A549 (cell line): ENCODE data around the gene KIAA0513. TPM values are rescaled to one million over a fixed set of nuclear protein-coding genes. Genes with fewer than 3 reads are reported as not detected.

Source experiments
- ATAC-seq, 2 experiments: fragments of 200-7000 bp in 1 of 2; fragments of >200 bp in 1 of 2; cut with Nextera tagmentation in 1 of 2; cut with Tn5 transposase in 1 of 2; 3 replicates each; pipeline versions ENCODE4 v1.8.0 to v1.9.1; 2018 to 2020; ENCODE audit warnings: mild to moderate bottlenecking in 1 of 2, moderate library complexity in 1 of 2
- CTCF ChIA-PET: fragments of 300-600 bp; sonication (Branson Sonifier 250); formaldehyde crosslinking; extraction: SDS; loops from one replicate; lab custom pipeline; 2021; ENCODE audit warnings: antibody characterized with exemption, inconsistent platforms; lab: Yijun Ruan, JAX
- POLR2A ChIA-PET: fragments of 350-600 bp; formaldehyde crosslinking; extraction: SDS; loops from one replicate; lab custom pipeline; 2021; ENCODE audit warnings: antibody characterized with exemption, inconsistent platforms; lab: Yijun Ruan, JAX
- DNase-seq, 2 experiments: peaks; one replicate each; pipeline versions ENCODE4 v3.0.0 to v3.0.0-alpha.2; 2011 to 2016; ENCODE audit warnings: low read depth in 1 of 2, low spot score in 1 of 2
- FAIRE-seq: peaks from 2 replicates; lab custom pipeline; 2011; peaks lifted over from hg19 to GRCh38; lab: Jason Lieb, UNC
- H3K27ac ChIP-seq, 2 experiments: fragments of >200 bp; sonication (Bioruptor Twin); formaldehyde crosslinking; 3 replicates each; pipeline ENCODE4 v1.5.1; 2016 to 2017
- H3K4me1 ChIP-seq: fragments of >200 bp; sonication (Bioruptor Twin); formaldehyde crosslinking; 3 replicates; pipeline ENCODE4 v1.6.1; 2016
- H3K4me2 ChIP-seq: fragments of >200 bp; sonication (Bioruptor Twin); formaldehyde crosslinking; 3 replicates; pipeline ENCODE4 v1.6.1; 2016
- H3K4me3 ChIP-seq: fragments of >200 bp; sonication (Bioruptor Twin); formaldehyde crosslinking; 3 replicates; pipeline ENCODE4 v1.5.1; 2016
- H3K9me3 ChIP-seq: fragments of >200 bp; sonication (Bioruptor Twin); formaldehyde crosslinking; 3 replicates; pipeline ENCODE4 v1.6.1; 2016
- ATOH8 ChIP-seq: fragments of 250-450 bp; sonication (Bioruptor Pico); IDR thresholded peaks from 2 replicates; pipeline ENCODE4 v1.5.0; 2020; ENCODE audit warnings: low read depth, mild to moderate bottlenecking, moderate library complexity
- CEBPB ChIP-seq, 2 experiments: fragments of >200 bp in 1 of 2; sonication (Bioruptor Twin) in 1 of 2; formaldehyde crosslinking in 1 of 2; IDR thresholded peaks; 2 replicates each; pipeline ENCODE4 v1.6.1; 2012 to 2016
- CHD4 ChIP-seq: fragments of 200-600 bp; sonication (generic); IDR thresholded peaks from 2 replicates; pipeline ENCODE4 v1.6.1; 2016; ENCODE audit warnings: antibody characterized with exemption, mild to moderate bottlenecking, borderline replicate concordance
- EHF ChIP-seq: fragments of 250-450 bp; sonication (Bioruptor Pico); IDR thresholded peaks from 2 replicates; pipeline ENCODE4 v1.5.0; 2020; ENCODE audit warnings: mild to moderate bottlenecking
- EHMT2 ChIP-seq: fragments of 200-600 bp; sonication (generic); IDR thresholded peaks from 2 replicates; pipeline ENCODE4 v1.6.1; 2016; ENCODE audit warnings: antibody characterized with exemption, low read depth, mild to moderate bottlenecking, moderate library complexity
- ELK1 ChIP-seq: fragments of 150-350 bp; IDR thresholded peaks from 2 replicates; pipeline ENCODE4 v1.6.1; 2014; ENCODE audit warnings: low read depth, mild to moderate bottlenecking, low read length
- FOSL2 ChIP-seq, 2 experiments: fragments of 450-650 bp in 1 of 2; fragments of >200 bp in 1 of 2; sonication (Bioruptor Twin) in 1 of 2; formaldehyde crosslinking; IDR thresholded peaks; 2 replicates each; pipeline versions ENCODE4 v1.5.0 to v1.6.1; 2016 to 2020; ENCODE audit warnings: mild to moderate bottlenecking in 1 of 2, moderate library complexity in 1 of 2
- FOXS1 ChIP-seq: fragments of 250-450 bp; sonication (Bioruptor Pico); IDR thresholded peaks from 2 replicates; pipeline ENCODE4 v1.5.0; 2020; ENCODE audit warnings: mild to moderate bottlenecking, moderate library complexity
- HOXA7 ChIP-seq: fragments of 250-450 bp; sonication (Bioruptor Pico); IDR thresholded peaks from 2 replicates; pipeline ENCODE4 v1.5.0; 2020; ENCODE audit warnings: mild to moderate bottlenecking, moderate library complexity
- HOXB13 ChIP-seq: fragments of 250-450 bp; sonication (Bioruptor Pico); IDR thresholded peaks from 2 replicates; pipeline ENCODE4 v1.5.0; 2020; ENCODE audit warnings: low read depth, mild to moderate bottlenecking, moderate library complexity
- MAFK ChIP-seq: fragments of 450-650 bp; IDR thresholded peaks from 2 replicates; pipeline ENCODE4 v1.6.1; 2014; ENCODE audit not compliant: partially characterized antibody
- MAZ ChIP-seq: fragments of 150-350 bp; IDR thresholded peaks from 2 replicates; pipeline ENCODE4 v1.6.1; 2014; ENCODE audit warnings: antibody characterized with exemption, low read depth, low read length, borderline replicate concordance
- MYC ChIP-seq: IDR thresholded peaks from 2 replicates; pipeline ENCODE4 v1.6.1; 2012; ENCODE audit warnings: mild to moderate bottlenecking, inconsistent platforms, low read length, improper control_type of control experiment, borderline replicate concordance
- NPAS2 ChIP-seq: fragments of 250-450 bp; sonication (Bioruptor Pico); IDR thresholded peaks from 2 replicates; pipeline ENCODE4 v1.8.0; 2022; ENCODE audit warnings: mild to moderate bottlenecking, moderate library complexity, borderline replicate concordance
- POLR2AphosphoS2 ChIP-seq: conservative IDR thresholded peaks from 2 replicates; pipeline ENCODE4 v1.6.1; 2012; ENCODE audit warnings: low read length, improper control_type of control experiment, inconsistent platforms
- RCOR1 ChIP-seq: fragments of 150-350 bp; IDR thresholded peaks from 2 replicates; pipeline ENCODE4 v1.6.1; 2014; ENCODE audit warnings: antibody characterized with exemption, low read length, low read depth
- SREBF2 ChIP-seq: fragments of 450-650 bp; IDR thresholded peaks from 2 replicates; pipeline ENCODE4 v1.6.1; 2014; ENCODE audit warnings: mild to moderate bottlenecking, moderate library complexity
- TFCP2L1 ChIP-seq: fragments of 250-450 bp; sonication (Bioruptor Pico); IDR thresholded peaks from 2 replicates; pipeline ENCODE4 v1.5.0; 2021; ENCODE audit warnings: mild to moderate bottlenecking
- ZC3H11A ChIP-seq: fragments of 450-650 bp; IDR thresholded peaks from 2 replicates; pipeline ENCODE4 v1.6.1; 2014; ENCODE audit warnings: antibody characterized with exemption, mild to moderate bottlenecking
- ZNF302 ChIP-seq: fragments of 250-450 bp; sonication (Bioruptor Pico); IDR thresholded peaks from 2 replicates; pipeline ENCODE4 v1.9.0; 2021; ENCODE audit warnings: inconsistent platforms, mild to moderate bottlenecking, moderate library complexity
- WGBS: methylation state at CpG from one replicate; pipeline ENCODE4 v1.1.6; 2017; ENCODE audit errors: missing lambda C conversion rate; 5-methylcytosine and 5-hydroxymethylcytosine counted together
- polyA plus RNA-seq, 4 experiments: library from polyadenylated mRNA; depleted of rRNA in 3 of 4; stranded (reverse); fragments of >200 nt; fragmentation: RNase III in 1 of 4; extraction: RNeasy Plus Mini Kit Qiagen cat#74134 plus additional on column Dnase treatment in 1 of 4; gene quantifications; 2 replicates in 3 of 4; 3 replicates in 1 of 4; pipeline ENCODE4 v1.2.3, GENCODE V29; 2011 to 2017

Gene KIAA0513
- polyA plus RNA-seq, 2 of the 4 experiments (the other 2 are of a cell fraction), result 1.8 TPM

DNA sequence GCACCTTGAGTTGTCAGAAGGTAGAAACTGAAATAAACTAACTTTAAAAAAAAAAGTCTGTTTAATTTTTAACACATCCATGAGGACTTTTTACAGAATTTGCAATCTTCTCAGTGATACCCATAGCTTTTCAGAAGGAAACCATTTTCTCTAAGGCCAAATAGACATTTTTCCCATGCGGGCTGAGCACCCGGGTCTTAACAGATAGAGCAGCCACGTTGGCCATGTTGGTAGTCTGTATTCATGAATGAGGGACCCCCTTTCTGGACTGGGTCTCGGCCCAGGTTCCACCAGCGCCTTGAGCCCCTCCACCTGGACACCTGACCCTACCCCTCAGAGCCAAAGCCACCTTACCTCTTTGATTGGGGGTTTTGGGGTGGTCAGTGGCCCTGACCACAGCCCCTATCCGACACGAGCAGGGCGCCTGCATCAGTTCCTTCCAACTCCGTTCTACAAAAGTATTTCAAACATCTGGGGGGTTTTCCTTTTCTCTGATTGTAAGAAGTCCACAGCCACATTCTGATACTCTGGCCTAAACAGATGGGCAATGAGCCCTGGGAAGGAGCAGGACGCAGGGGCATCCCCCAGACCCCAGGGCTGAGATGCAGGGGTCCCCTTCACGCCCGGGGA lies 66.7 kb downstream of the KIAA0513 start:
- POLR2A ChIA-PET, result no interaction called here
- 71% methylated on average over 12 of the region's 12 CpGs for WGBS
- ATAC-seq (no peak), DNase-seq (no peak), FAIRE-seq (no peak)
- Histone ChIP-seq H3K27ac (no peak overlapping the region), H3K4me1 (no peaks in the 10 kb centered on the region), H3K4me3 (no peak overlapping the region), H3K4me2 (no peak overlapping the region), H3K9me3 (no peaks in the 10 kb centered on the region)
- CTCF ChIA-PET, result interaction anchor here (3.1 to 4.8 kb wide), 2 partner anchors 8 to 20 kb away, joined by 11 to 26 read pairs; no protein-coding TSS in a partner anchor
- TF ChIP-seq CHD4 (no peak), SREBF2 (no peak), NPAS2 (CRISPR knock-in tag) (no peak), ZNF302 (no peak), POLR2AphosphoS2 (no peak)

GRCh38 chr16:85094812-85095211 lies 67.2 kb downstream of the KIAA0513 start:
- TF ChIP-seq CHD4 (no peak), FOSL2 (IDR thresholded peaks at IDR 0.05) (no peak), FOSL2 (CRISPR knock-in tag; IDR thresholded peaks at IDR 0.05) (no peak), RCOR1 (no peak), ATOH8 (CRISPR knock-in tag) (no peak), HOXB13 (CRISPR knock-in tag) (no peak), MYC (no peak), MAZ (no peak), ELK1 (no peak), EHF (CRISPR knock-in tag) (no peak), HOXA7 (CRISPR knock-in tag) (no peak), EHMT2 (no peak), CEBPB (IDR thresholded peaks at IDR 0.05) (no peak), FOXS1 (CRISPR knock-in tag) (no peak), ZC3H11A (no peak), MAFK (no peak), SREBF2 (no peak), TFCP2L1 (CRISPR knock-in tag) (no peak)
- ChIA-PET CTCF (interaction anchor here (3.1 to 4.8 kb wide), 2 partner anchors 9 to 20 kb away, joined by 11 to 26 read pairs; no protein-coding TSS in a partner anchor), POLR2A (no interaction called here)
- DNase-seq, result no peak
- H3K4me2 ChIP-seq, result no peak overlapping the region
- 59% methylated on average over 10 of the region's 12 CpGs for WGBS
- FAIRE-seq, result no peak
- ATAC-seq, result no peak
- H3K4me3 ChIP-seq, result no peak overlapping the region
- no peaks in the 10 kb centered on the region for H3K4me1 ChIP-seq
- H3K9me3 ChIP-seq, result no peaks in the 10 kb centered on the region
- H3K27ac ChIP-seq, result no peak overlapping the region

GRCh38 chr16:85096921-85097320 lies 69.3 kb downstream of the KIAA0513 start:
- no peak overlapping the region for H3K4me2 ChIP-seq
- WGBS, result 37% methylated on average over 8 of the region's 9 CpGs
- FAIRE-seq, result no peak
- ChIA-PET POLR2A (no interaction called here), CTCF (interaction anchor here (0.7 to 4.8 kb wide), 4 partner anchors 11 to 343 kb away, joined by 3 to 26 read pairs (median 7); no protein-coding TSS in a partner anchor)
- TF ChIP-seq CHD4, result no peak
- TF ChIP-seq ZC3H11A, result no peak
- H3K27ac ChIP-seq, result no peak overlapping the region
- no peaks in the 10 kb centered on the region for H3K4me1 ChIP-seq
- no peak for DNase-seq
- ATAC-seq, result no peak
- no peak overlapping the region for H3K4me3 ChIP-seq
- H3K9me3 ChIP-seq, result no peaks in the 10 kb centered on the region
